PC-9 (cell line): Measurements from ENCODE around the gene TOM1.

Experiments used
- EZH2 ChIP-seq: fragments of 200-600 bp; sonication (generic); IDR thresholded peaks from 2 replicates; pipeline ENCODE4 v1.8.0; 2017; ENCODE audit warnings: antibody characterized with exemption, low read depth
- TF ChIP-seq, protein P1 (sequence below): fragments of 200-600 bp; sonication (generic); conservative IDR thresholded peaks from 2 replicates; pipeline ENCODE4 v1.6.1; 2017; ENCODE audit warnings: mixed run types, antibody characterized with exemption, mild to moderate bottlenecking, moderate library complexity

DNA sequence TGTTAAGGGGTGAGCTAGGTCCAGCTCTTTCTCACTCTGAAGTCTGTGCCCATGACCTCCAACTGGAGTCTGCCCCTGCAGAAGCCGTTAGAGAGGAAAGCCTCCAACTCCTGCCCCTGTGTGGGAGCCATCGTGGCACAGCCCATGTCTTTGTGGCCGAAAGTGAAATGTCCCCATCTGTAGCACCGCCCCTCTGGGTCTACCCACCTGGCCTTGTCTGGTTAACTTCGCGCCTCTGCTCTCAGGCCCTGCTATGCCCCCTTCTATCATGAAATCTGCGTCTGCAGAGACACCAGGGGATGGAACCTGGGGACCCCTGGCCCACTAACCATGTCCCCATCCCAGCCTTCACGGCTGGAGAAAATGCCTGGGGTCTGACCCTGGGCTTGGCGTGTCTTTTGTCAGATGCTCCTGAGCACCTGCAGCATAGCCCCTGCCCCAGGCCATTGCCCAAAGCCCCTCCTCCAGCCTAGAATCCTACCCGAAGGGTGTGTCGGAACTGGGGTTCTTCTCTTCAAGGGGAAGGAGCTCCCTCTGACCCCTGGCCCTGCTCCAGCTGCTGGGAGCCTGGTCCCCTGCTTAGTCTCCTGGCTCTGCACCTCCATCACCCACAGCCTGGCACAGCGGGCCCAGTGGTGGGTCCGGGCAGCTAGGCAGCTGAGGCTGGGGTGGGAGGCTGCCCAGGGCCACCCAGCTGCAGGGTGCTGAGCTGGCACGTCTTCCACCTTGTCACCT is 45.4 kb downstream of the TOM1 start:
- TF ChIP-seq, protein P1, sequence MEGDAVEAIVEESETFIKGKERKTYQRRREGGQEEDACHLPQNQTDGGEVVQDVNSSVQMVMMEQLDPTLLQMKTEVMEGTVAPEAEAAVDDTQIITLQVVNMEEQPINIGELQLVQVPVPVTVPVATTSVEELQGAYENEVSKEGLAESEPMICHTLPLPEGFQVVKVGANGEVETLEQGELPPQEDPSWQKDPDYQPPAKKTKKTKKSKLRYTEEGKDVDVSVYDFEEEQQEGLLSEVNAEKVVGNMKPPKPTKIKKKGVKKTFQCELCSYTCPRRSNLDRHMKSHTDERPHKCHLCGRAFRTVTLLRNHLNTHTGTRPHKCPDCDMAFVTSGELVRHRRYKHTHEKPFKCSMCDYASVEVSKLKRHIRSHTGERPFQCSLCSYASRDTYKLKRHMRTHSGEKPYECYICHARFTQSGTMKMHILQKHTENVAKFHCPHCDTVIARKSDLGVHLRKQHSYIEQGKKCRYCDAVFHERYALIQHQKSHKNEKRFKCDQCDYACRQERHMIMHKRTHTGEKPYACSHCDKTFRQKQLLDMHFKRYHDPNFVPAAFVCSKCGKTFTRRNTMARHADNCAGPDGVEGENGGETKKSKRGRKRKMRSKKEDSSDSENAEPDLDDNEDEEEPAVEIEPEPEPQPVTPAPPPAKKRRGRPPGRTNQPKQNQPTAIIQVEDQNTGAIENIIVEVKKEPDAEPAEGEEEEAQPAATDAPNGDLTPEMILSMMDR, result no peak
- TF ChIP-seq EZH2, result no peak
